ENCODE measurements around the gene CHTOP. TPM values are rescaled to one million over a fixed set of nuclear protein-coding genes. Genes with fewer than 3 reads are reported as not detected.

CHTOP gene
- total RNA-seq, 4 donors from 2014 or later, result 39.1 to 64.1 (median 45.7) TPM

- TF ChIP-seq, protein P1, sequence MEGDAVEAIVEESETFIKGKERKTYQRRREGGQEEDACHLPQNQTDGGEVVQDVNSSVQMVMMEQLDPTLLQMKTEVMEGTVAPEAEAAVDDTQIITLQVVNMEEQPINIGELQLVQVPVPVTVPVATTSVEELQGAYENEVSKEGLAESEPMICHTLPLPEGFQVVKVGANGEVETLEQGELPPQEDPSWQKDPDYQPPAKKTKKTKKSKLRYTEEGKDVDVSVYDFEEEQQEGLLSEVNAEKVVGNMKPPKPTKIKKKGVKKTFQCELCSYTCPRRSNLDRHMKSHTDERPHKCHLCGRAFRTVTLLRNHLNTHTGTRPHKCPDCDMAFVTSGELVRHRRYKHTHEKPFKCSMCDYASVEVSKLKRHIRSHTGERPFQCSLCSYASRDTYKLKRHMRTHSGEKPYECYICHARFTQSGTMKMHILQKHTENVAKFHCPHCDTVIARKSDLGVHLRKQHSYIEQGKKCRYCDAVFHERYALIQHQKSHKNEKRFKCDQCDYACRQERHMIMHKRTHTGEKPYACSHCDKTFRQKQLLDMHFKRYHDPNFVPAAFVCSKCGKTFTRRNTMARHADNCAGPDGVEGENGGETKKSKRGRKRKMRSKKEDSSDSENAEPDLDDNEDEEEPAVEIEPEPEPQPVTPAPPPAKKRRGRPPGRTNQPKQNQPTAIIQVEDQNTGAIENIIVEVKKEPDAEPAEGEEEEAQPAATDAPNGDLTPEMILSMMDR (IDR thresholded peaks at IDR 0.05; ENCODE audit: low read depth), result no peak
These were observed 4.4 kb downstream of the CHTOP start for GRCh38 chr1:153638261-153638660.

DNA sequence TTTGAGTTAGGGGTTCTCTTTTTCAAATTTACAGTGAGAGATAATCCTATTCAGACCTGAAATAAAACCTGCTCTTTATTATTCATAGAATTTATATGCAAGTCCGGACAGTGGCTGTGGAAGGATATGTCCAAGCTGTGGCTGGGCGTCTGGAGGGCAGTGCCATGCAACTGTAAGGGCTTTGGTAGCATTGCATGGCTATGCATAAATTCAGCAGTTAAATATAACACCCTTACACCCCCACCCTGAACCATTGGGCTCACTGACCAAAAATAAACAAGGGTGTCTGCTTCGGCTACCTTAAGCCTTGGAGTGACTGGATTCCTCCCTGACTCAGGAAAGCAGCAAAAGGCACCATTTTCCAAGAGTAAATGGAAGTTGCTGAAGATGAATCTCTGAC is 5.4 kb downstream of the CHTOP start:
- TF ChIP-seq, protein P1 (IDR thresholded peaks at IDR 0.05; ENCODE audit: low read depth), result no peak

DNA sequence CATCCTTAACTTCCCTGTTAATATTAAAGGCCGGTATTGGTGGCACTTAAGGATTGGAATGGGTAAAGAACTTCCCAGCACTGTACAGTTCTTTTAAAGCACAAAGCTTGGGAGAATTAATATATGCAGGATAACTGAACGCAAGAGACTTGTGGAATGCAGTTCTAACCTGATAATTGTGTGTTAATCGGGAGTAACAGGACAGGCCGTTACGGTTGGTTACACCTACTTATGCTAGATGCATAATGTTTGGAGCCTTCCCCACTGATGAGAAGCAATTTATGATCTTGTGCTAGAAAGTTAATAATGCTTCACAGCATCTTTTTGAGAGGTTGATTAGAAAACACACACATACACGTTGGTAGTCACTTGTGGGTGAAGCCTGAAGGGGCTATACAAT is 7.0 kb downstream of the CHTOP start:
- TF ChIP-seq, protein P1 (IDR thresholded peaks at IDR 0.05; ENCODE audit: low read depth), result no peak

DNA sequence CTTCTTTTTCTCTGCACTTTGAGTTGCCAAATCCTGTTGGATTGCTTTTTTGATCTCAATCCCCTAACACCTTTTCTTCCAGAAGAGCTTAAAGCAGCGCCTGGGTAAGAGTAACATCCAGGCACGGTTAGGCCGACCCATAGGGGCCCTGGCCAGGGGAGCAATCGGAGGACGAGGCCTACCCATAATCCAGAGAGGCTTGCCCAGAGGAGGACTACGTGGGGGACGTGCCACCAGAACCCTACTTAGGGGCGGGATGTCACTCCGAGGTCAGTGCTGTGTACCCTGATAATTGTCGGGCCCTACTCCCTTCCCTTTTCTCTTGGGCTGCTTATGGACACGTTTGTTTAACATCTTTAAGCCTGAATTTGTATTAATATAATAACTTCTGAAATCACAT is 8.3 kb downstream of the CHTOP start:
- TF ChIP-seq, protein P1 (IDR thresholded peaks at IDR 0.05; ENCODE audit: low read depth), result no peak

DNA sequence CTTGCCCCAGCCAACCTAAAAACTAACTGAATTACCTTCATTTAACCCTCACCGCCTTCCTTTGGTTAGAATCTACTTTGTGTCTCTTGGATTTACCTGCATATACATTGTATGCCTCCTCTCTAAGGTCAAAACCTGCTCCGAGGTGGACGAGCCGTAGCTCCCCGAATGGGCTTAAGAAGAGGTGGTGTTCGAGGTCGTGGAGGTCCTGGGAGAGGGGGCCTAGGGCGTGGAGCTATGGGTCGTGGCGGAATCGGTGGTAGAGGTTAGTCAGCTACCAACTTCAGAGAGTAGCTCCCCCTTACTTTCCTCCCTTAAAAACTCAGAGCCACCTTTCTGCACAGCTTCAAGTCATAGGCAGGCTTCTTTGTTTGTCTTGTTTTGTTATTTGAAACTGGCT is 9.2 kb downstream of the CHTOP start:
- TF ChIP-seq, protein P1 (IDR thresholded peaks at IDR 0.05; ENCODE audit: low read depth), result no peak

- TF ChIP-seq, protein P1 (IDR thresholded peaks at IDR 0.05; ENCODE audit: low read depth), result no peak
These were observed 9.9 kb downstream of the CHTOP start for GRCh38 chr1:153643816-153644215.

DNA sequence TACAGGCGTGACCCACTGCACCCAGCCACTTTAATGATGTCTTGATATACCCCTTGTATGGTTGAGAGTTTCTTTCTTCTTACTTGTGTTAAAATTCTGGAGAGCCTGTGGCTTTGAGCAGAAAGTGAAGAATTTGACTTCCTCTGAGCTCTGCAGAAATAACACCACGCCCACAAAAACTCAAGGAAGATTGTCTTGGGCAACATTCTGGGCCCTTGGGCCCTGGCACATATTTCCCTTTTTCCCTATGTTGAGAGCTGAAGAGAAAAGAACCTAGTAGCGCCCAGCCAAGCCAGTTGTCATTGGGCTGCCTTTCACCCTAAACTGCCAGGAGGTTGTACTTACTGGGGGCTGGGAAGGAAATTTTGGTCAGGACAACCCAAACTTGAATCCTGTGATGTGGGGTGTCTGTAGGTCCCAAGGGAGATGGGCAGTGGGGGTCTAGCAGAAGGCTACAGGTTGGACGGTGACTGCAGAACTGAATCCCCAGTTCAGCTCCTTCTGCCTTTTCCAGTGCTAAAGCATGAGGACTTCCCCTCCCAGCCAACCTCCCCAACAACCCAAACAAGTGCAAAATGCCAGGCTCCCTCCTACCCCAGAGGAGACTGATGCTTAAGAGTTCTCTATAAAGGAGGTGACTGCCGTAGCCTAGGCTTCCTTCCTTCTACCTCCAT is 12.9 kb downstream of the CHTOP start:
- TF ChIP-seq, protein P1 (IDR thresholded peaks at IDR 0.05; ENCODE audit: low read depth), result no peak
